ENCODE results near the gene KRT7. TPM values are rescaled to one million over a fixed set of nuclear protein-coding genes. Genes with fewer than 3 reads are reported as not detected.

KRT7 gene
- total RNA-seq, 1 experiment from 2014 or later: 0.40 TPM

DNA sequence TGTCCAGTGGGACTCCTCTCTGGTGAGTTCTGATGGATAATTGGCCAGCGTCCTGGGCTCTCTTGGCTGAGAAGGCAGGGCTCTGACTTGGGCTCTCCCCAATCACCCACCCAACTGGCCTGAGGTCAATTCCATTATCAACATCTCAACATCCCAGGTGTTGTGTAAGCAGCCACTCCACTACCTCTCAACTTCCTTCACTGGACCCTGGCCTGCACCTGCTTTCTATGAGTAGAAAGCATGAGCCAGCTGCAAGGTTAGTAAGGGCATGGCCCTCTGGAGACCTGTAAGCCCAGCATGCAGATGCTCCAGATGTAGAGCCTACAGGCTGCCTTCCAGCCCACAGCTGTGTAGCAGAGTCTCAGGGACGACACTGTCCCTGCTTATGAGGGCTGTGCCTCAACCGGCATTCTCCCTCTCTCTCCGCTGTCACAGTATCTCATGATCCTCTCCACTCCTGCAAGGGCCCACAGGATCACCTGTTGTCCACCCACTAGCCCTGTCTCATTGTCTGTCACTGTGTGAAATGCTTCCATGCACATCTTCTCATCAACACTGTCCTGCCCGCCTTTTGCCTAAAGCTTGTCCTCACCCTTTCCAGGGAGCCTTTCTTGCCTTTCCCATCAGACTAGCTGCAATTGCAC, 63.7 kb downstream of the KRT7 start:
- no peak for DNase-seq (ENCODE audit: low read depth)

Other genes with a start within 250 kb of the KRT7 start
- gene TAMALIN, start 226.3 kb upstream of the KRT7 start, total RNA-seq (2014; rRNA removed): 1.8 and 4.5 TPM in 2 replicates
- 1.3 and 2.3 TPM in 2 replicates for gene NR4A1, start 181.8 kb upstream of the KRT7 start, total RNA-seq (2014; rRNA removed)
- 69.2 and 70.4 TPM in 2 replicates for gene ATG101, start 163.3 kb upstream of the KRT7 start, total RNA-seq (2014; rRNA removed)
- gene SMIM41, start 153.5 kb upstream of the KRT7 start, total RNA-seq (2014; rRNA removed): not detected in 2 replicates
- gene KRT80, start 41.2 kb upstream of the KRT7 start, total RNA-seq (2014; rRNA removed): 4.2 and 6.7 TPM in 2 replicates
- gene KRT86, start 41.4 kb downstream of the KRT7 start, total RNA-seq (2014; rRNA removed): 0.06 TPM in 1 of 2 replicates, not detected in the other
- gene KRT81, start 58.3 kb downstream of the KRT7 start, total RNA-seq (2014; rRNA removed): 0.11 and 1.2 TPM in 2 replicates
- gene KRT83, start 88.2 kb downstream of the KRT7 start, total RNA-seq (2014; rRNA removed): not detected in 2 replicates
- gene KRT85, start 134.2 kb downstream of the KRT7 start, total RNA-seq (2014; rRNA removed): not detected in 2 replicates
- not detected in 2 replicates for gene KRT84, start 152.4 kb downstream of the KRT7 start, total RNA-seq (2014; rRNA removed)
- not detected in 2 replicates for gene KRT82, start 173.1 kb downstream of the KRT7 start, total RNA-seq (2014; rRNA removed)
- not detected in 2 replicates for gene KRT75, start 201.1 kb downstream of the KRT7 start, total RNA-seq (2014; rRNA removed)
- not detected in 2 replicates for gene KRT6B, start 218.9 kb downstream of the KRT7 start, total RNA-seq (2014; rRNA removed)
- not detected in 2 replicates for gene KRT6C, start 240.6 kb downstream of the KRT7 start, total RNA-seq (2014; rRNA removed)

Measured in LHCN-M2 (cell line).